PC-9 (cell line): ENCODE measurements around the gene DBH.

Experiments
- EZH2 ChIP-seq: fragments of 200-600 bp; sonication (generic); IDR thresholded peaks from 2 replicates; pipeline ENCODE4 v1.8.0; 2017; ENCODE audit warnings: antibody characterized with exemption, low read depth
- TF ChIP-seq, protein P1 (sequence below): fragments of 200-600 bp; sonication (generic); conservative IDR thresholded peaks from 2 replicates; pipeline ENCODE4 v1.6.1; 2017; ENCODE audit warnings: mixed run types, antibody characterized with exemption, mild to moderate bottlenecking, moderate library complexity

DNA sequence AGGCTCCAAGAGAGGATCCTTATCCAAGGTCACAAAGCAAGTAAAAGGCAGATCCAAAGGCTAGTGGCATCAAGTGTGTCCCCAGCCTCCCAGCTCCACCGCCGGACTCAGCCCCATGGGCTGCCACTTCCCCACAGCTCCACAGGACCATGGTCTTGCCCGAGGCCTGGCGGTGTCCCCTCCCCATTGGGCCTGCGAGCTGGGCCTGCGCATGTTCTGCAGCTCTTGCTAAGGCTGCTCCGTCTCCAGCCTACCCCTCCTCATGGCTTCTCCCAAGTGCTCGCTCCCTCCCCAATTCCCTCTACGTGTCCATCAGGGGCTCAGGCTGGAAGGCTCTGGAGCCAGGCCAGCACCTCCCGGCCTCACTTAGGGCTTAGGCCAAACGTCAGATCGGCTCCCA is 29.4 kb downstream of the DBH start:
- TF ChIP-seq, protein P1, sequence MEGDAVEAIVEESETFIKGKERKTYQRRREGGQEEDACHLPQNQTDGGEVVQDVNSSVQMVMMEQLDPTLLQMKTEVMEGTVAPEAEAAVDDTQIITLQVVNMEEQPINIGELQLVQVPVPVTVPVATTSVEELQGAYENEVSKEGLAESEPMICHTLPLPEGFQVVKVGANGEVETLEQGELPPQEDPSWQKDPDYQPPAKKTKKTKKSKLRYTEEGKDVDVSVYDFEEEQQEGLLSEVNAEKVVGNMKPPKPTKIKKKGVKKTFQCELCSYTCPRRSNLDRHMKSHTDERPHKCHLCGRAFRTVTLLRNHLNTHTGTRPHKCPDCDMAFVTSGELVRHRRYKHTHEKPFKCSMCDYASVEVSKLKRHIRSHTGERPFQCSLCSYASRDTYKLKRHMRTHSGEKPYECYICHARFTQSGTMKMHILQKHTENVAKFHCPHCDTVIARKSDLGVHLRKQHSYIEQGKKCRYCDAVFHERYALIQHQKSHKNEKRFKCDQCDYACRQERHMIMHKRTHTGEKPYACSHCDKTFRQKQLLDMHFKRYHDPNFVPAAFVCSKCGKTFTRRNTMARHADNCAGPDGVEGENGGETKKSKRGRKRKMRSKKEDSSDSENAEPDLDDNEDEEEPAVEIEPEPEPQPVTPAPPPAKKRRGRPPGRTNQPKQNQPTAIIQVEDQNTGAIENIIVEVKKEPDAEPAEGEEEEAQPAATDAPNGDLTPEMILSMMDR: no peak
- TF ChIP-seq EZH2: no peak
